ENCODE measurements around the gene RAB6B.

DNA sequence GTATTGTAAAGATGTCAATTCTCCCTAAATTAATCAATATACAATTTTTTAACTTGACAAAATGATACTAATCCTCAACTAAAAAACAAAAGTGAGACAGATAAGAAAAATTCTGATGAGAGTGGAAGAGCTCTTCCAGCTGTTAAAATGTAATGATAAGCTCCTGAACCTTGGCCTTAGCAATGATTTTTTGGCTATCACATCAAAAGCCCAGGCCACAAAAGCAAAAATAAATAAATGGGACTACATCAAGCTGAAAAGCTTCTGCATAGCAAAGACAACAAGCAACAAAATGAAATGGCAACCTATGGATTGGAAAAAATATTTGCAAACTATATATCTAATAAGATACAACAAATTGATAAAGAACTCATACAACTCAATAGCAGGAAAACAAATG, 114.1 kb downstream of the RAB6B start:
- TF ChIP-seq POLR2A (IDR thresholded peaks at IDR 0.05): no peak
- TF ChIP-seq, protein P1, sequence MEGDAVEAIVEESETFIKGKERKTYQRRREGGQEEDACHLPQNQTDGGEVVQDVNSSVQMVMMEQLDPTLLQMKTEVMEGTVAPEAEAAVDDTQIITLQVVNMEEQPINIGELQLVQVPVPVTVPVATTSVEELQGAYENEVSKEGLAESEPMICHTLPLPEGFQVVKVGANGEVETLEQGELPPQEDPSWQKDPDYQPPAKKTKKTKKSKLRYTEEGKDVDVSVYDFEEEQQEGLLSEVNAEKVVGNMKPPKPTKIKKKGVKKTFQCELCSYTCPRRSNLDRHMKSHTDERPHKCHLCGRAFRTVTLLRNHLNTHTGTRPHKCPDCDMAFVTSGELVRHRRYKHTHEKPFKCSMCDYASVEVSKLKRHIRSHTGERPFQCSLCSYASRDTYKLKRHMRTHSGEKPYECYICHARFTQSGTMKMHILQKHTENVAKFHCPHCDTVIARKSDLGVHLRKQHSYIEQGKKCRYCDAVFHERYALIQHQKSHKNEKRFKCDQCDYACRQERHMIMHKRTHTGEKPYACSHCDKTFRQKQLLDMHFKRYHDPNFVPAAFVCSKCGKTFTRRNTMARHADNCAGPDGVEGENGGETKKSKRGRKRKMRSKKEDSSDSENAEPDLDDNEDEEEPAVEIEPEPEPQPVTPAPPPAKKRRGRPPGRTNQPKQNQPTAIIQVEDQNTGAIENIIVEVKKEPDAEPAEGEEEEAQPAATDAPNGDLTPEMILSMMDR (IDR thresholded peaks at IDR 0.05): no peak
